Kidney capillary endothelial cell (primary cell): ENCODE results near the gene PACC1.
A peak's percentile ranks its signal among the peaks of the same experiment; 100 is the strongest.
"Not testable (repeated sequence)": the region's sequence is repeated elsewhere in the genome, so short reads cannot be mapped to it uniquely, and the experiment has no call there.

Experiments
- DNase-seq: peaks from one replicate; pipeline ENCODE4 v3.0.0-alpha.2; 2018; ENCODE audit warnings: low spot score

Gene PACC1

DNA sequence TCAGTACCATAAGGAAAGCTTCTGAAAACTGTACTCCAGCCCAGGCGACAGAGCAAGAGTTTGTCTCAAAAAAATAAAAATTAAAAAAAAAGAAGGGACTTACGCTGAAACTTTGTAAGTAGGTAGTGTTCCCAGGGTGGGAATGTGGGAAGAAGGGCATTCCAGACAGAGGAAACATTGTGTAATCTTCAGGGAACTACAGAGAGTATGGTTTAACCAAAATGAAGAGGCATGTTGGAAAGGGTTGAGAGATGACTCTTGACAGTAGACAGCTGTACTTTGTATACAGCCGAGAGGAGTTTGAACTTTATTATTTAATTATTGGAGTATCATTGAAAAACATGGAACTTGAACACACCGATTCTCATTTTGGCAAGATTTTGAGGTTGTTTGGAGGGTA is 86.4 kb downstream of the PACC1 start:
- no peak for DNase-seq

DNA sequence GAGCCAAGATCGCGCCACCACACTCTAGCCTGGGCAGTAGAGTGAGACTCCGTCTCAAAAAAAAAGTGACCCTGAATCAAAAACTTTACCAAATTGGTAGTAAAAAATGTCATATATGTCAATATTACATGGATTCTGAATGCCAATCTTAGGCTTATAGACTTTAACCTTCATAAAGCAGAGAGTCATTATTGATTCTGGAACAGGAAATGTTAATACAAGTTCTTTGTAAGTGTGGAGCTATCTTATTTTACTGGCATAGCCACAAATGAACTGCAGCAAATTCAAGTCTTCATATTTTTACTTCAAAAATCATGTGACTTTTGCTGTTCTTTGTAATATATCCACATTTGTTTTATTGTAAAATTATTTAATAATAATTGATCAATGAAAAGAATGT is 88.1 kb downstream of the PACC1 start:
- no peak for DNase-seq

DNA sequence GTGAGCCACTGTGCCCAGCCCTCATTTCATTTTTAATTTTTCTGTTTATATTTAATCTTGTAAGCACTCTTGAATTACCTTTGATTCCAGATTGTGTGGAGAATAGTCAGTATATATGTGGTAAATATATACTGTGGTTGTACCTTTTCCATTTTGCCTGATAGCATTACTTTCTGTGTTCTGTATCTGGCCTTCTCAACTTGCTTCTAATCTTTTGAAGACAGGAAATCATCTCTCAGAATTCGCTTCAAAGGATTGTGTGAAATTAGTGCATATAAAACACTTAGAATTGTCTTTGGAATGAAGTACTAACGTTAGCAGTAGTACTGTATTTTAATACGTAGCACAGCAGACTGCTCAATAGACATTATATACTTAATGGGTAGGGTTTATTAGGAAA is 91.6 kb downstream of the PACC1 start:
- DNase-seq, result no peak

DNA sequence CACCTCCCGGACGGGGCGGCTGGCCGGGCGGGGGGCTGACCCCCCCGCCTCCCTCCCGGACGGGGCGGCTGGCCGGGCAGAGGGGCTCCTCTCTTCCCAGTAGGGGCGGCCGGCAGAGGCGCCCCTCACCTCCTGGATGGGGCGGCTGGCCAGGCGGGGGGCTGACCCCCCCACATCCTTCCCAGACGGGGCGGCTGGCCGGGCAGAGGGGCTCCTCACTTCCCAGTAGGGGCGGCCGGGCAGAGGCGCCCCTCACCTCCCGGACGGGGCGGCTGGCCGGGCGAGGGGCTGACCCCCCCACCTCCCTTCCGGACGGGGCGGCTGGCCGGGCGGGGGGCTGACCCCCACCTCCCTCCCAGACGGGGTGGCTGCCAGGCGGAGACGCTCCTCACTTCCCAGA is 93.7 kb downstream of the PACC1 start:
- not testable (repeated sequence) for DNase-seq

DNA sequence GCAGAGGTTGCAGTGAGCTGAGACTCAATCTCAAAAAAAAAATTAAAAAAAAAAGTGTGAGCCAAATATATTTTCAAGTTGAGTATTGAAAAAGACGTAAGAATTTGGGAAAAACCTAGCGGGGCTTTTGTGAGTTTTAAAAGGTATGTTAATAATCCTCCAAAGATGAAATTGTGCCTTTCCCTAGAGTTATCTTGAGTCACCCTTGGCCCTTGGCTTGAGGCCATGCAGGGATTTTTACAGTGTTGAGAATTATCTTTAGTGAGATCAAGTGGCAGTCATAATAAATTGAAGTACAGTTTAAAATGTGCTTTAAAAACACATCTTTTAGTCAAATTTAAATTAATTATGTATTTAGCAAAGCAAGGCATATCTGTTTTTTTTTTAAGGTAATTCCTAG is 96.8 kb downstream of the PACC1 start:
- DNase-seq, result no peak

DNA sequence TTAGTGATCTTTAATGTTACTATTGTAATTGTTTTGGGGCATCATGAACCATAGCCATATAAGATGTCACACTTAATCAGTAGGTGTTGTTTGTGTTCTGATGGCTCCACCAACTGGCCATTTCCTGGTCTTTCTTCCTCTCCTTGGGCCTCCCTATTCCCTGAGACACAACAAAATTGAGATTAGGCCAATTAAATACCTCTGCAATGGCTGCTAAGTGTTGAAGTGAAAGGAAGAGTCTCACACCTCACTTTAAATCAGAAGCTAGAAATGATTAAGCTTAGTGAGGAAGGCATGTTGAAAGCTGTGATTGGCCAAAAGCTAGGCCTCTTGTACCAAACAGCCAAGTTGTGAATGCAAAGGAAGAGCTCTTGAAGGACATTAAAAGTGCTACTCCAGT is 98.8 kb downstream of the PACC1 start:
- DNase-seq, result peak; percentile 21

DNA sequence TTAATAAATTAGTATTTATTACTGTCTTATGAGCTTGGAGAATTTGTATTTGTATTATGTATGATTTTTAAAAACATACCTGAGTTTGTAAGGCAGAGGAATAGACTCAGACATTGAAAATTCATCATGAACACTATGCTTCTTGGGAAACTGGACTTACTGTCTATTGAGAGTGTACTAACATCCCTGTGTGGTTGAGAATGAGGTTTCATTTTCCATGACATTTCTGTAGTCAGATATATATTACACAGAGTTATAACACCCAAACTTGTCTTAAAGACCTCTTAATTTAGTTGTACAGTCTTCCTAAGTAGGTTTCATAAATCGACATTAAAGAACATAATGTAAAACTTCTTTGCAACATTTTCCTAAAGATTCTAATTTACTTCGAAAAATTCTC is 99.5 kb downstream of the PACC1 start:
- no peak for DNase-seq
